Activated CD8-positive, alpha-beta T cell treated with anti-CD3 and anti-CD28 coated beads for 36 hours (primary cell): Measurements from ENCODE around the gene NBEAL1. TPM values are rescaled to one million over a fixed set of nuclear protein-coding genes. Genes with fewer than 3 reads are reported as not detected.

Experiments used
- ATAC-seq: fragments of 200-7000 bp; cut with Tn5 transposase; one replicate; pipeline ENCODE4 v1.10.0; 2021; ENCODE audit warnings: mild to moderate bottlenecking, moderate library complexity
- CTCF ChIA-PET: fragments of 350-600 bp; sonication (Branson Sonifier 250); formaldehyde crosslinking; loops from one replicate; lab custom pipeline; 2021; ENCODE audit warnings: antibody characterized with exemption; lab: Charles Lee
- POLR2A ChIA-PET: fragments of 350-600 bp; sonication (Branson Sonifier 250); formaldehyde crosslinking; loops from one replicate; lab custom pipeline; 2021; ENCODE audit warnings: antibody characterized with exemption; lab: Charles Lee
- DNase-seq: peaks from one replicate; pipeline ENCODE4 v3.0.0-alpha.2; 2020
- H3K27ac Mint-ChIP-seq: one replicate; pipeline ENCODE4 v1.8.0; 2021; ENCODE audit warnings: mild to moderate bottlenecking, mixed read lengths
- H3K27me3 Mint-ChIP-seq: one replicate; pipeline ENCODE4 v1.8.0; 2021; ENCODE audit warnings: mixed read lengths
- H3K36me3 Mint-ChIP-seq: one replicate; pipeline ENCODE4 v1.8.0; 2021; ENCODE audit warnings: low read depth, mixed read lengths
- H3K4me1 Mint-ChIP-seq: one replicate; pipeline ENCODE4 v1.8.0; 2021; ENCODE audit warnings: low read depth, mixed read lengths
- H3K4me3 Mint-ChIP-seq: one replicate; pipeline ENCODE4 v1.8.0; 2021; ENCODE audit warnings: mild to moderate bottlenecking, moderate library complexity, mixed read lengths
- H3K9me3 Mint-ChIP-seq: one replicate; pipeline ENCODE4 v1.8.0; 2021; ENCODE audit warnings: mixed read lengths
- CTCF ChIP-seq: fragments of 200-600 bp; IDR thresholded peaks from one replicate; pipeline ENCODE4 v1.8.0; 2022; ENCODE audit warnings: antibody characterized with exemption, mild to moderate bottlenecking
- intact Hi-C: fragments of 100-400 bp; cut with micrococcal nuclease; formaldehyde crosslinking; loops from one replicate; pipeline ENCODE4 v1.10.0; 2022
- total RNA-seq, 2 experiments: library from RNA; stranded (reverse); gene quantifications; one replicate each; pipeline ENCODE4 v1.2.3, GENCODE V29; 2021

Gene NBEAL1
- total RNA-seq, 2 experiments from 2014 or later, result 11.8 to 16.4 TPM

GRCh38 chr2:203016716-203017115 is 2.0 kb downstream of the NBEAL1 start:
- Mint-ChIP-seq H3K36me3 (peaks cover 2% of the 10 kb centered on the region), H3K4me1 (peaks cover 31% of the 10 kb centered on the region), H3K27me3 (no peaks in the 10 kb centered on the region), H3K4me3 (peak overlapping the region; percentile 58), H3K9me3 (no peaks in the 10 kb centered on the region), H3K27ac (no peak overlapping the region)
- no peak for TF ChIP-seq CTCF
- ATAC-seq, result no peak
- intact Hi-C loops, result no loop called here
- DNase-seq, result no peak
- POLR2A ChIA-PET, result no interaction called here
- CTCF ChIA-PET, result no interaction called here

GRCh38 chr2:203018181-203018580 is 3.5 kb downstream of the NBEAL1 start:
- peaks cover 2% of the 10 kb centered on the region for H3K36me3 Mint-ChIP-seq
- no peaks in the 10 kb centered on the region for H3K27me3 Mint-ChIP-seq

GRCh38 chr2:203019142-203019541 is 4.5 kb downstream of the NBEAL1 start:
- intact Hi-C loops, result no loop called here
- ChIA-PET CTCF (no interaction called here), POLR2A (no interaction called here)
- Mint-ChIP-seq H3K36me3 (peaks cover 2% of the 10 kb centered on the region), H3K4me1 (peaks cover 34% of the 10 kb centered on the region), H3K9me3 (no peaks in the 10 kb centered on the region), H3K27ac (no peak overlapping the region), H3K27me3 (no peaks in the 10 kb centered on the region), H3K4me3 (no peak overlapping the region)
- DNase-seq, result no peak
- no peak for ATAC-seq
- TF ChIP-seq CTCF, result no peak

More at GRCh38 chr2:203018181-203018580, 3.5 kb downstream of the NBEAL1 start:
- ChIA-PET CTCF (no interaction called here), POLR2A (interaction anchor here (0.6 to 0.8 kb wide), 3 partner anchors 633 to 945 kb away, joined by 3 read pairs; no protein-coding TSS in a partner anchor)
- ATAC-seq (no peak), DNase-seq (no peak)
- intact Hi-C loops, result no loop called here
- H3K9me3 Mint-ChIP-seq, result no peaks in the 10 kb centered on the region
- no peak overlapping the region for H3K27ac Mint-ChIP-seq
- no peak for TF ChIP-seq CTCF
- H3K4me1 Mint-ChIP-seq, result peaks cover 37% of the 10 kb centered on the region
- peak overlapping the region; percentile 11 for H3K4me3 Mint-ChIP-seq

- ChIA-PET CTCF (no interaction called here), POLR2A (no interaction called here)
- no peaks in the 10 kb centered on the region for H3K9me3 Mint-ChIP-seq
- DNase-seq (no peak), ATAC-seq (no peak)
- H3K4me1 Mint-ChIP-seq, result peaks cover 26% of the 10 kb centered on the region
- intact Hi-C loops, result no loop called here
- TF ChIP-seq CTCF, result no peak
- no peaks in the 10 kb centered on the region for H3K36me3 Mint-ChIP-seq
- H3K4me3 Mint-ChIP-seq, result no peak overlapping the region
- H3K27ac Mint-ChIP-seq, result no peak overlapping the region
- no peaks in the 10 kb centered on the region for H3K27me3 Mint-ChIP-seq
Observed at GRCh38 chr2:203021991-203022390, 7.3 kb downstream of the NBEAL1 start.

GRCh38 chr2:203022751-203023150 is 8.1 kb downstream of the NBEAL1 start:
- intact Hi-C loops, result no loop called here
- no peaks in the 10 kb centered on the region for H3K36me3 Mint-ChIP-seq
- no peaks in the 10 kb centered on the region for H3K9me3 Mint-ChIP-seq
- TF ChIP-seq CTCF, result no peak
- POLR2A ChIA-PET, result no interaction called here
- H3K27ac Mint-ChIP-seq, result no peak overlapping the region
- no peaks in the 10 kb centered on the region for H3K27me3 Mint-ChIP-seq
- no peak for DNase-seq
- H3K4me3 Mint-ChIP-seq, result no peak overlapping the region
- H3K4me1 Mint-ChIP-seq, result peaks cover 24% of the 10 kb centered on the region
- CTCF ChIA-PET, result no interaction called here
- no peak for ATAC-seq
